HG02938 (cell line): ENCODE results near the gene SHANK1.

Experiments used
- ATAC-seq: cut with Tn5 transposase; IDR thresholded peaks from one replicate; pipeline ENCODE4 v1.9.1; 2021; ENCODE audit warnings: mild to moderate bottlenecking, moderate library complexity; ENCODE audit not compliant: unreplicated experiment

SHANK1 gene

GRCh38 chr19:50713556-50714236 lies 5.9 kb downstream of the SHANK1 start:
- no peak for ATAC-seq

- ATAC-seq = no peak
Measured at GRCh38 chr19:50712833-50713232, 6.8 kb downstream of the SHANK1 start.

DNA sequence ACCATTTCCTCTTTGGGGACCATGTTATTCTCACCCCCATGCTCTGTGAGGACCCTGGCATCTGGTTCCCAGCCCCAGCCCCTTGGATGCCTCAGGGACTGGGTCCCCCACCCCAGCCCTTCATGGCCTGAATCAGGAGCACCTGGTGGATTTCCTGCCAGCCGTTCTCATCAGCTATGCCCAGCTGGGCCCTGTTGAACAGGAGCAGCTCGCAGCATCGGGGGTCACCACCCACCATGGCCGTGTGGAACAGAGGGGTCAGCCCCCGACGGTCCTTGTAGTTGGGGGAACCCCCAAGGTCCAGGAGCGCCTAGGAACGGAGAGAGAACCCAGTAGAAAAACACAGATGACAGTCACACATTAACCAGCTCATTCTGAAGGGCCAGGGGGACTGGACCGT lies 7.8 kb downstream of the SHANK1 start:
- ATAC-seq = no peak

DNA sequence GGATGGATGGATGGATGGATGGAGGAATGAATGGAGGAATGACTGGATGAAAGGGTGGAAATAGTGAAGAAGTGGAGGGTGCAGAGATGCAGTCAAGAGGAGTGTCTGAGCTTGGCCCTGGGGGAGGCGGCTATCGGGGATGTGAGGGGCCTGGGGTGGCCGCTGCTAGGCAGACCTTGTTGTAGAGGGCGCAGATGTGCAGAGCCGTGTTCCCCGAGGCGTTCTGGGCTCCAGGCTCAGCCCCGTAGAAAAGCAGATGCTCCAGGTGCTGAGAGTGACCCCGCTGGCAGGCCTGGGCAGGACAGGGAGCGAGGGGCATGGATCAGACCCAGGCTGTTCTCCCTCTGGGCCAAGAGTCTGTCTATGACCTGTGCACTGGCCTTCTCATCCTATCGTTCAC lies 8.4 kb downstream of the SHANK1 start:
- no peak for ATAC-seq

GRCh38 chr19:50710612-50711011 lies 9.0 kb downstream of the SHANK1 start:
- ATAC-seq = no peak

GRCh38 chr19:50710094-50710493 lies 9.5 kb downstream of the SHANK1 start:
- ATAC-seq = no peak

DNA sequence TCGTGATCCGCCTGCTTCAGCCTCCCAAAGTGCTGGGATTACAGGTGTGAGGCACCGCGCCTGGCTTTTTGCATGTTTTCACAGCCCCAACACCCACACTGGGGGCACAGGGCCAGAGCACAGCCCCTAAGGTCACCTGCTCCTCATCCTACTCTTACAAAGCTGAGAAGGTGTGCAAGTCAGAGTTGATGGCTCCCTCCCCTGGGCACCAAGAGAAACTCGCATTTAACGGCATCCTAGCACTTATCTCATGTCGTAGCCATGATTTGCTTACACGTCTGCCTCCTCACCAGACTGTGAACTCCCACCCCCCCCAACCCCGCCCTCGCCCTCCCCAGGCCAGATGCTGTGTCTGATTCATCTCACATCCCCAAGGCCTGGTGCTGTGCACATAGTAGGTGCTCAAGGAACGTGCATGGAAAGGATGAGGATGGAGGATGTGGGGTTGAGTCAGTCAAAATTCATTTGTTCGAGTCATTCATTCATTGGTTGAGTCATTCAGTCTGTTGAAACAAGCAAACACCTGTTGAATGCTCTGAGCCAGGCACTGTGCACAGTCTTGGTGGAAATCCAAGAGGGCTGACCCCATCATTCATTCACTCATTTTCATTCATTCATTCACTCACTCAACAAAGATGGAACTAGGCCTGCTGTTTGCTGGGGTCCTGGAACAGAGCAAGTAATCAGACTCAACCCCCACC lies 11.3 kb downstream of the SHANK1 start:
- no peak for ATAC-seq

GRCh38 chr19:50706387-50706786 lies 13.2 kb downstream of the SHANK1 start:
- no peak for ATAC-seq

DNA sequence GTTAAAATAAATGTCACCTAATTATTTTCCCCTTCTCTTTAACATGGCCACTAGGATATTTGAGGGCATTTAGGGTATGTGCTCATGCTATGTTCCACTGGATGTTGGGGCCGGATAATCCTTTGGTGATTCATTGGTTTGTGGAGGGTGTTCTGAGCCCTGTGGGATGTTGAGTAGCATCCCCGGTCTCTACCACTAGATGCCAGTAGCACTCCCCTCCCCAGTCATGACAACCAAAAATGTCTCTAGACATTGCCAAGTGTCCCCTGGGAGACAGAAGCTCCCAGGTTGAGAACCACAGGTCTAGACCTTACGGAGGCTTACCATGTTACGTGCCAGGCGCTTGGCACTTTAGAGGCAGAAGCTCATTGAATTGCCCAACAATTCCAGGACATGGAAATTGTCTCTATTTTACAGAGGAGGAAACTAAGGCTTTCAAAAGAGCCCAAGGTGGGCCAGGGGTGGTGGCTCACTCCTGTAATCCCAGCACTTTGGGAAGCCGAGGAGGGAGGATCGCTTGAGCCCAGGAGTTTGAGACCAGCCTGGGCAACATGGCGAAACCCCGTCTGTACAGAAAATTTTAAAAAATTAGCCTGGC lies 14.1 kb downstream of the SHANK1 start:
- no peak for ATAC-seq

GRCh38 chr19:50703915-50704796 lies 15.4 kb downstream of the SHANK1 start:
- no peak for ATAC-seq

DNA sequence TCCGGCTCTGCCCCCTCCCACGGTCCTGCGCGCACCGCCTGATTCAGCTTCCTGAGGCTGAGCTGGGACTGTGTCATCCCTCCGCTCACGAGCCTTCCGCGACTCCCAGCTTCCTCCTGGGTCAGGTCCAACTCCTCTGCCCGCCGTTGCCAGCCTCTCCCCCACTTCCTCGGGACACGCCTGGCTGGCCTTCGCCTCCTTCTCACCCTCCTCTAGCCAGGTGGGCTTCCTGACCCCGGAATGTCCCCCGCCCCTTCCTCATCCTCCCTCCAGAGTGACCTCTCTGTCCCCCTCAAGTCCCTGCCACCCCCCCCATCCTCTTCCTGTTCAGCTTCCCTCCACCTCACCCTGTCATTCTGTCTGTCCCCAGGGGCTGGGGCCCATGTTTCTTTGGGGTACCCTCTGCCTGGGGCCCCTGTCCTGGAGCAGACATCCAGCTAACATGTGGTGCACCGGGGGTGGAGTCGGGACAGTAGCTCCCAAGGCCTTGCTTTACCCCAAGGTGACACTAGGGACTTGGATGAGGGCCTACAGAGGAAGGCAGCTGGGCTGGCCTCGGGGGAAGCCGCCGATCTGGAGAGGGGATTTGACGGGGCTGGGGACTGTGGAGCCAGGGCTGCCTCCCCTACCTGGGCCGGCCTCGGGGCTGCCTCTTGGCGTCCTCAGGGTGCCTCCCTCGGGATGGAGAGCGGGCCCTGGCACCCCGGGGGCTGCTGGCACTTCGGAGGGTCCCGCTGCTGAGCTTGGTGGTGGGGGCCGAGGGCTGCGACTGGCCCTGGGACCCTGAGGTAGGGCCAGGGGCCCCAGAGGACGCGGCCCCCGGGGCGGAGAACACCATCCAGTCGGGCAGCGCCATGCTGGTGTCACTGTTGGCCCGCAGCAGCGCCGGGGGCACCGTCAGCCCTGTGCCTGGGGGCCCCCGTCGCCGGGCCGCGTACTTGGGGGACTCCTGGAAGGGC lies 16.5 kb downstream of the SHANK1 start:
- no peak for ATAC-seq

GRCh38 chr19:50702158-50702870 lies 17.3 kb downstream of the SHANK1 start:
- no peak for ATAC-seq

DNA sequence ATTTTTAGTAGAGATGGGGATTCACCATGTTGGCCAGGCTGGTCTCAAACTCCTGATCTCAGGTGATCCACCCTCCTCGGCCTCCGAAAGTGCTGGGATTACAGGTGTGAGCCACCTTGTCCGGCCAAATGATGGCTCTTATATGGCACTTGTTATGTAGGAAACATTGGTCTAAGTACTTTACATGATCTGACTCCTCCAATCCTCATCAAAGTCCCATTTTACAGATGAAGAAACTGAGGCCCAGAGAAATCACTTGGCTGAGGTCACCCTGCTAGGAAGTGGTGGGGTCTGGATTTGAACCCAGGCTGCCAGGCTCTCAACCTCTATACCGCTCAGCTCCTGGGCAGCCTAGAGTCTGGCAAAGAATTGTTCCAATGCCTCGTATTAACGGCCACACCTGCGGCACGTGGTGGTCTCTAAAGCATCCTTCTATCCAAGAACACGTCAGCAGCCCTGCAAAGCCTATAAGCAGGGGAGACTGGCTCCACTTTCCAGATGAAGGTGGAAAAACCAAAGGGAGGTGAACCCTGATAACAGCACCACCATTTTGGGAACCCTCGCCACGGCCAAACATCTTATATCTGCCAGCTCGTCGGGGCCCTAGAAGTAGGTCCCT lies 18.1 kb downstream of the SHANK1 start:
- no peak for ATAC-seq

DNA sequence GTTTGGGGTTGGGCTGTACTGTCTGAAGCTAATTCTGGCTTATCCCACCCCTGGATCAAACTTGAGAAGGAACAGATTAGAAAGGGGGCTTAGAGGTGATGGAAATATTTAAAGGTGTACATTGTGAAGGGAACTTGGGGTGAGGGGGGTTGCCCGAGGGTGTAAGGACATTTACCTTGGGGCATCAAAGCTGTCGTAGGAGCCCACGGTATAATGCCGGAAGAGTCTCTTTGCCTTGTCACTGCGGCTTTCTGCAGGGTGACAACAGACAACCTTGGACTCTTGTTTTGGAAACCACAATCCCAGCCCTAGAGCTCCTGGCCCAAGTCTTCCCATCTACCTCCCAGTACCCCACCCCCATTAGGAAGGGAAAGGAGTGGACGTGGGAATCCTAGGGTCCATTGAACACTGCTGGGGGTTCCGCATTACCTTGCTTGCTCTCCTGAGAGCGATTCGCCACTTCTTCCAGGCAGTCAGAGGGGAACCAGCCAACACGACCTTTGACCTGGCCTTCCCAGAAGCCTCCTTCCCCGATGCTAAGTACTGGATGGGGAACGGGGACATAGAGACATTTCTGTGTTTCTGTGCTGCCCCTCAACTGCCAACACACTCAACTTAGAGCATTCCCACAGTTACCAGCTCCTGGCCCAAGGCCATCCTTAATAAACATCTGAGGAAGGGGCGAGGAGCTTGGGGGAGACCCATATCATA lies 22.0 kb downstream of the SHANK1 start:
- ATAC-seq = no peak

DNA sequence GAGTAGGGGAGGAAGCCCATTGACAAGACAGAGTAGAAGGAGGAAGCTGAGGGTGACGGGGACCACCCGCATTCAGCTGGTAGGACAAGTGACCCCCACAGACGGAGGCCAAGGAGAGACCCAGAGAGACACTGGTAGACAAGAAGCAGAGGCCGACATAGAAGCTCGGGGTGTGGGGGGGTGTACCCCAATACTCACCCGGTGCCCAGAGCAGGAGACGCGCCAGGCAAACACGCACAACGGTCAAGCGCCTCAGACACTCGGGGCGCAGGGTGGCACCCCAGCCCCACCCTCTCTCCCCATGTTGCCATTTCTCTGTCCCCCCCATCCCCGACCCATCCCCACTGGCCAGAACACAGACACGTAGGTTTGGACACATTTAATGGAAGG lies 23.5 kb downstream of the SHANK1 start:
- no peak for ATAC-seq

DNA sequence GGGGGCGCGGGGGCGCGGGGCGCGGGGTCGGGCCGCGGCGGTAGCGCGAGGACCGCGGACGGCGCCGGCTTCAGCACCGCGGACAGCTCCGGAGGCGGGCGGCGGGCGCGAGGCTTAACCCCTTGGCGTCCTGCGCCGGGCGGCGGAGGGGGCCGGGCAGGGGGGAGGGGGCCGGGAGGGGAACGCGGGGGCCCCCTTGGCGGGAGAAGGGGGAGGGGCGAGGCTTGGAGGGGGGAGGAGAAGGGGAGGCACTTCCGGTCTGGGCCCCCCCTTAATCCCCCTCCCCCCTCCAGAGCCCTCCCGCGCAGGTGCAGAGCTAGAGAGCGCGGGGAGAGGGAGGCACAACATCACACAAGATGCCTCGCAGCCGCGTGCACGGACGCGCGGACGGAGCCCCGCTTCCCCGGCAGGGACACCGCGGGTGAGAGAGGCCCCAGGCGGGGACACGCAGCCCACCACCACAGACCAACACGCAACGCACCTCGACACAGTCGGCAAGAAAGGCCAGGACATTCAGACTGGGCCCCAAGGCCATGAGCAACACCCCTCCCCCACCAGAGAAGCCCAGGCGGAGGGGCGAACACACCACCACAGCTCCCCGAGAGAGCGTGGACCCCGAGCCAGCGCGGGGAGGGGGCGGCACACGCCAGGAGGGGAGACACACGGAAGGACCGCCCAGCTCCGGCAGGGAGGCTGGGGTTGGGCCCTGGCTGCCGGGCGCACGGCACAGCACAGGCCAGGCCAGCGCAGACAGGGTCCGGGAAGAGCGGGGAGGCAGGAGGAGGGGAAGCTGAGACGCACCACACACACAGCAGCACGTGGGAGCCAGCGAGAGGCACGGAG lies 24.1 kb downstream of the SHANK1 start:
- no peak for ATAC-seq

DNA sequence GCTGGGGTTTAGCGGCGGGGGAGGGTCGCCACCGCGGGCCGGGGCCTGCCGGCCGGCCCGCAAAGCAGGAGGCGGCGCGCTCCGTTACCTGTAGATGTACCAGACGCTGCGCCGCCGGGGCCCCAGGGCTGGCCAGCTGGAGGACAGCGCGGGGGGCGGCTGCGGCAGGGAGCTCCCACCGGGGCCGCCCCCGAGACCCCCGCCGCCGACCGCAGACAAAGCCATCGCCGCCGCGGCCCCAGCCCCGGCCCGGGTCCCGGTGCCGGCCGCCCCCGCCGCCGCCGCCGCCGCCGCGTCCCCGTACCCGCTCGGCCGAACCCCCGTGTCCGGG lies 24.8 kb downstream of the SHANK1 start:
- ATAC-seq = no peak
